Liver (tissue), 9 donors: Measurements from ENCODE around the gene RNF220. TPM values are rescaled to one million over a fixed set of nuclear protein-coding genes. Genes with fewer than 3 reads are reported as not detected.

Source experiments
- DNase-seq: peaks from one replicate; pipeline ENCODE4 v3.0.0-alpha.2; 2017; ENCODE audit warnings: low spot score
- H3K27ac ChIP-seq, 2 donors: one replicate each; pipeline ENCODE4 v1.7.0; 2013; ENCODE audit warnings: inconsistent platforms in 2 of 2, low read length in 2 of 2, control low read depth in 1 of 2, low read depth in 1 of 2, mild to moderate bottlenecking in 1 of 2
- H3K27me3 ChIP-seq, 4 donors: one replicate each; pipeline versions ENCODE4 v1.6.1 to v1.7.0; 2013; ENCODE audit warnings: low read length in 3 of 4, inconsistent platforms in 1 of 4, mild to moderate bottlenecking in 1 of 4, moderate library complexity in 1 of 4; ENCODE audit not compliant: control insufficient read depth in 4 of 4, insufficient read depth in 4 of 4
- H3K36me3 ChIP-seq, 4 donors: one replicate each; pipeline versions ENCODE4 v1.6.1 to v1.7.0; 2013; ENCODE audit warnings: low read length in 3 of 4, mild to moderate bottlenecking in 3 of 4, low read depth in 1 of 4, moderate library complexity in 1 of 4; ENCODE audit not compliant: control insufficient read depth in 4 of 4, insufficient read depth in 3 of 4
- H3K4me1 ChIP-seq, 4 donors: one replicate each; pipeline versions ENCODE4 v1.6.1 to v1.7.0; 2013; ENCODE audit warnings: low read length in 3 of 4, mild to moderate bottlenecking in 3 of 4, moderate library complexity in 1 of 4; ENCODE audit not compliant: control insufficient read depth in 4 of 4, insufficient read depth in 4 of 4
- H3K4me3 ChIP-seq, 3 donors: one replicate each; pipeline versions ENCODE4 v1.6.1 to v1.7.0; 2013; ENCODE audit warnings: low read length in 3 of 3, control low read depth in 1 of 3, low read depth in 1 of 3, mild to moderate bottlenecking in 1 of 3
- H3K9ac ChIP-seq, 2 donors: one replicate each; pipeline ENCODE4 v1.7.0; 2013; ENCODE audit warnings: low read length in 2 of 2, mild to moderate bottlenecking in 2 of 2, moderate library complexity in 2 of 2, control low read depth in 1 of 2, low read depth in 1 of 2
- H3K9me3 ChIP-seq, 4 donors: one replicate each; pipeline versions ENCODE4 v1.6.1 to v1.7.0; 2013; ENCODE audit warnings: low read length in 3 of 4; ENCODE audit not compliant: control insufficient read depth in 4 of 4
- ATF3 ChIP-seq: IDR thresholded peaks from 2 replicates; pipeline ENCODE4 v1.6.1; 2016; ENCODE audit warnings: antibody characterized with exemption
- CTCF ChIP-seq: fragments of 150-350 bp; IDR thresholded peaks from 2 replicates; pipeline ENCODE4 v1.5.1; 2017; ENCODE audit warnings: improper control_type of control experiment, low read depth, low read length; ENCODE audit not compliant: missing input control
- EGR1 ChIP-seq, 2 donors: IDR thresholded peaks; 2 replicates each; pipeline ENCODE4 v1.6.1; 2016 to 2018; ENCODE audit warnings: antibody characterized with exemption in 2 of 2, low read depth in 2 of 2
- FOXA1 ChIP-seq: IDR thresholded peaks from 2 replicates; pipeline ENCODE4 v1.6.1; 2016; ENCODE audit warnings: antibody characterized with exemption
- FOXA2 ChIP-seq: IDR thresholded peaks from 2 replicates; pipeline ENCODE4 v1.6.1; 2016; ENCODE audit warnings: antibody characterized with exemption
- GABPA ChIP-seq, 2 donors: IDR thresholded peaks in 1 of 2; conservative IDR thresholded peaks in 1 of 2; 2 replicates each; pipeline ENCODE4 v1.6.1; 2016; ENCODE audit warnings: antibody characterized with exemption in 2 of 2, mild to moderate bottlenecking in 1 of 2, moderate library complexity in 1 of 2
- HNF4A ChIP-seq, 2 donors: conservative IDR thresholded peaks; 2 replicates each; pipeline ENCODE4 v1.6.1; 2016; ENCODE audit warnings: antibody characterized with exemption in 2 of 2, mild to moderate bottlenecking in 2 of 2
- HNF4G ChIP-seq: IDR thresholded peaks from 2 replicates; pipeline ENCODE4 v1.6.1; 2016; ENCODE audit warnings: antibody characterized with exemption
- JUND ChIP-seq, 2 donors: IDR thresholded peaks; 2 replicates each; pipeline ENCODE4 v1.6.1; 2016; ENCODE audit warnings: antibody characterized with exemption in 2 of 2
- MAX ChIP-seq: IDR thresholded peaks from 2 replicates; pipeline ENCODE4 v1.6.1; 2016; ENCODE audit warnings: antibody characterized with exemption
- NR2F2 ChIP-seq: IDR thresholded peaks from 2 replicates; pipeline ENCODE4 v1.6.1; 2016; ENCODE audit warnings: antibody characterized with exemption
- REST ChIP-seq: IDR thresholded peaks from 2 replicates; pipeline ENCODE4 v1.6.1; 2016; ENCODE audit warnings: antibody characterized with exemption, mild to moderate bottlenecking
- RXRA ChIP-seq, 2 donors: IDR thresholded peaks; 2 replicates each; pipeline ENCODE4 v1.6.1; 2017 to 2018; ENCODE audit warnings: antibody characterized with exemption in 2 of 2, mild to moderate bottlenecking in 1 of 2
- SP1 ChIP-seq: IDR thresholded peaks from 2 replicates; pipeline ENCODE4 v1.6.1; 2018; ENCODE audit warnings: antibody characterized with exemption, mild to moderate bottlenecking
- TAF1 ChIP-seq: conservative IDR thresholded peaks from 2 replicates; pipeline ENCODE4 v1.6.1; 2016; ENCODE audit warnings: antibody characterized with exemption, mild to moderate bottlenecking
- YY1 ChIP-seq: IDR thresholded peaks from 2 replicates; pipeline ENCODE4 v1.6.1; 2016; ENCODE audit warnings: antibody characterized with exemption, mild to moderate bottlenecking
- ZBTB33 ChIP-seq: IDR thresholded peaks from 2 replicates; pipeline ENCODE4 v1.6.1; 2016; ENCODE audit warnings: antibody characterized with exemption
- WGBS: extraction: QIAGEN DNeasy Blood & Tissue Kit; methylation state at CpG from one replicate; pipeline ENCODE4 v1.1.7; 2013; 5-methylcytosine and 5-hydroxymethylcytosine counted together
- polyA plus RNA-seq, 2 donors: library from polyadenylated mRNA; stranded (reverse) in 1 of 2; unstranded in 1 of 2; fragments of 200-250 nt in 1 of 2; fragments of >200 nt in 1 of 2; fragmentation: Nextera tagmentation in 1 of 2; extraction: Ambion mirVana in 1 of 2; gene quantifications; one replicate each; pipeline versions ENCODE4 v1.2.1 to v1.2.3, GENCODE V29; 2013 to 2015
- total RNA-seq, 2 donors: library from RNA; depleted of rRNA; stranded (reverse); fragments of >200 nt; gene quantifications; one replicate each; pipeline ENCODE4 v1.2.3, GENCODE V29; 2014
- donor health status: healthy.
- donor health status: healthy.
- donor health status: healthy.
- donor health status: healthy.
- donor health status: healthy.

The RNF220 gene
- total and polyA plus RNA-seq, 4 donors, result 18.2 to 35.8 (median 26.1) TPM

- Histone ChIP-seq H3K27me3 (peaks cover 0 to 4% (median 0%) of the 10 kb centered on the region in 4 donors), H3K36me3 (no peaks in the 10 kb centered on the region), H3K9ac (no peak overlapping the region), H3K9me3 (no peaks in the 10 kb centered on the region), H3K4me3 (no peak overlapping the region), H3K4me1 (no peaks in the 10 kb centered on the region), H3K27ac (no peak overlapping the region)
- TF ChIP-seq FOXA1, result no peak
- no peak for TF ChIP-seq EGR1 (IDR thresholded peaks at IDR 0.05; ENCODE audit: low read depth in 2 of 2)
- WGBS, result 71% methylated on average over 6 of the region's 6 CpGs
- no peak for DNase-seq
Measured at GRCh38 chr1:44547361-44547760, 142.3 kb downstream of the RNF220 start.

GRCh38 chr1:44547837-44548236 lies 142.8 kb downstream of the RNF220 start:
- no peaks in the 10 kb centered on the region for H3K4me1 ChIP-seq
- DNase-seq, result no peak
- no peak overlapping the region for H3K4me3 ChIP-seq
- H3K9me3 ChIP-seq, result no peaks in the 10 kb centered on the region
- TF ChIP-seq TAF1 (no peak), HNF4G (no peak), JUND (IDR thresholded peaks at IDR 0.05) (no peak), CTCF (no peak), SP1 (no peak), ATF3 (no peak), REST (no peak), MAX (no peak), FOXA2 (no peak), ZBTB33 (no peak), YY1 (no peak), NR2F2 (no peak), HNF4A (conservative IDR thresholded peaks at IDR 0.05) (no peak), GABPA (IDR thresholded peaks at IDR 0.05 in 1 of 2, conservative IDR thresholded peaks at IDR 0.05 in 1 of 2) (no peak), FOXA1 (no peak), RXRA (IDR thresholded peaks at IDR 0.05) (no peak)
- H3K27me3 ChIP-seq, result peaks cover 0 to 4% (median 0%) of the 10 kb centered on the region in 4 donors
- no peak overlapping the region for H3K9ac ChIP-seq
- H3K27ac ChIP-seq, result no peak overlapping the region
- 83% methylated on average over 8 of the region's 8 CpGs for WGBS
- no peaks in the 10 kb centered on the region for H3K36me3 ChIP-seq
